ENCODE results near the gene ZNF516. TPM values are rescaled to one million over a fixed set of nuclear protein-coding genes. Genes with fewer than 3 reads are reported as not detected.

The ZNF516 gene
- total and polyA plus RNA-seq, 10 of the 15 experiments (the other 5 are each of a cell fraction or from before 2014, with no cell fraction given), result 2.0 to 32.0 (median 8.3) TPM

GRCh38 chr18:76382275-76382674 lies 112.8 kb downstream of the ZNF516 start:
- H3K4me3 ChIP-seq, result no peak overlapping the region
- H3K4me1 ChIP-seq (ENCODE audit: control insufficient read depth, insufficient read depth, low read length), result peaks cover 12% of the 10 kb centered on the region
- ATAC-seq, result no peak
- WGBS (ENCODE audit: insufficient coverage, insufficient replicate concordance, low lambda C conversion rate, missing lambda C conversion rate), result 81% methylated on average over 8 of the region's 8 CpGs
- in situ Hi-C loops (cut with MboI) (no loop called here), intact Hi-C loops (cut with micrococcal nuclease; ENCODE audit: unreplicated experiment) (no loop called here)
- no peaks in the 10 kb centered on the region; the same call in 1 of the 2 replicates for H4K20me1 ChIP-seq (ENCODE audit: control insufficient read depth, insufficient read depth)
- H3K27me3 ChIP-seq (replicated peaks in 1 of 2; ENCODE audit: control insufficient read depth in 2 of 2, insufficient read depth in 2 of 2, low read length in 1 of 2), result no peaks in the 10 kb centered on the region
- ChIA-PET POLR2A (no interaction called here), RAD21 (ENCODE audit: unreplicated experiment) (no interaction called here), CTCF (no interaction called here), SMC1A (ENCODE audit: uncharacterized antibody, unreplicated experiment) (no interaction called here)
- no peak overlapping the region for H3K4me2 ChIP-seq (ENCODE audit: control insufficient read depth, insufficient read depth)
- DNase-seq (ENCODE audit: low read depth, low spot score), result no peak
- no peaks in the 10 kb centered on the region for H3K9me3 ChIP-seq (replicated peaks; ENCODE audit: control insufficient read depth, insufficient read depth, low read length)
- H3K9ac ChIP-seq (ENCODE audit: control insufficient read depth, insufficient read depth, low read length), result no peak overlapping the region
- no peak for FAIRE-seq
- BruUV-seq (replicated peaks), result no TSS peak
- TF ChIP-seq NRF1 (conservative IDR thresholded peaks at IDR 0.05; ENCODE audit: low read depth, low read length) (no peak), ZBTB4 (CRISPR knock-in tag; IDR thresholded peaks at IDR 0.05) (no peak), HDAC6 (IDR thresholded peaks at IDR 0.05; ENCODE audit: unreplicated experiment) (no peak), NBN (IDR thresholded peaks at IDR 0.05) (no peak), ZNF24 (IDR thresholded peaks at IDR 0.05) (no peak), YBX1 (IDR thresholded peaks at IDR 0.05) (no peak), GABPA (IDR thresholded peaks at IDR 0.05; ENCODE audit: low read depth) (no peak), SKIL (IDR thresholded peaks at IDR 0.05; ENCODE audit: low read depth, poor library complexity, severe bottlenecking) (no peak), IRF3 (IDR thresholded peaks at IDR 0.05) (no peak), MTA2 (IDR thresholded peaks at IDR 0.05; ENCODE audit: low read depth) (no peak), RELA (IDR thresholded peaks at IDR 0.05; ENCODE audit: borderline replicate concordance, partially characterized antibody) (no peak), CTCF (IDR thresholded peaks at IDR 0.05 in 2 of 3, conservative IDR thresholded peaks at IDR 0.05 in 1 of 3; ENCODE audit: control insufficient read depth in 2 of 3, extremely low read depth in 1 of 3, insufficient read depth in 1 of 3, low read depth in 3 of 3, low read length in 3 of 3) (no peak), RB1 (IDR thresholded peaks at IDR 0.05; ENCODE audit: borderline replicate concordance) (no peak), TCF3 (IDR thresholded peaks at IDR 0.05; ENCODE audit: borderline replicate concordance, insufficient read depth, low read depth, low read length) (no peak), SMAD1 (IDR thresholded peaks at IDR 0.05; ENCODE audit: low read depth, partially characterized antibody) (no peak)
- H3K79me2 ChIP-seq (ENCODE audit: control insufficient read depth, insufficient read depth, low read length), result peaks cover 4% of the 10 kb centered on the region; the same call in 1 of the 2 replicates
- peaks cover 5 to 17% of the 10 kb centered on the region in 2 experiments for H3K36me3 ChIP-seq (ENCODE audit: control insufficient read depth in 2 of 2, insufficient read depth in 2 of 2, low read length in 1 of 2)
- H3K27ac ChIP-seq (ENCODE audit: control insufficient read depth, insufficient read depth), result no peak overlapping the region
- H2AFZ ChIP-seq (ENCODE audit: control insufficient read depth, low read depth, low read length), result no peak overlapping the region

Measured in GM12878 (cell line).